HCT116 (cell line): ENCODE results near the gene HSDL2. TPM values are rescaled to one million over a fixed set of nuclear protein-coding genes. Genes with fewer than 3 reads are reported as not detected.

ENCODE experiments used
- ATAC-seq: fragments of 200-7000 bp; cut with Tn5 transposase; 2 replicates; pipeline ENCODE4 v1.9.1; 2020; ENCODE audit warnings: mild to moderate bottlenecking, moderate library complexity
- BruUV-seq: library from RNA; stranded (reverse); fragments of 400-500 nt; replicated peaks from 2 replicates; lab custom pipeline; 2021; lab: Mats Ljungman, UMichigan
- CTCF ChIA-PET: fragments of 300-600 bp; sonication (Branson Sonifier 250); formaldehyde crosslinking; loops from one replicate; lab custom pipeline; 2021; ENCODE audit warnings: antibody characterized with exemption; lab: Charles Lee
- POLR2A ChIA-PET: fragments of 300-600, 350-600 bp; sonication (Branson Sonifier 250); formaldehyde crosslinking; loops from one replicate; lab custom pipeline; 2021; ENCODE audit warnings: antibody characterized with exemption; lab: Charles Lee
- RAD21 ChIA-PET, 2 experiments: fragments of 300-600 bp; sonication (Branson Sonifier 250); formaldehyde crosslinking; loops; one replicate each; lab custom pipeline; 2023; ENCODE audit warnings: low total read pairs in 2 of 2; ENCODE audit not compliant: uncharacterized antibody in 2 of 2, unreplicated experiment in 2 of 2, low non-redundant PET in 1 of 2; lab: Charles Lee
- DNase-seq: peaks from one replicate; pipeline ENCODE4 v3.0.0-alpha.2; 2010; ENCODE audit warnings: low read depth, low spot score
- H2AFZ ChIP-seq: fragments of 200-600 bp; shearing (Covaris generic), sonication (generic); 2 replicates; pipeline ENCODE4 v1.6.1; 2017; ENCODE audit warnings: low read depth, mixed run types, mixed read lengths, antibody characterized with exemption, low read length; ENCODE audit not compliant: poor library complexity, severe bottlenecking
- H3K27ac ChIP-seq: 2 replicates; pipeline ENCODE4 v1.5.1; 2012; ENCODE audit warnings: low read depth, low read length
- H3K27me3 ChIP-seq: fragments of 200-600 bp; sonication (generic); 2 replicates; pipeline ENCODE4 v1.6.1; 2016; ENCODE audit warnings: mixed run types, low read length, mixed read lengths; ENCODE audit not compliant: insufficient read depth
- H3K36me3 ChIP-seq, 2 experiments: fragments of 200-500 bp in 1 of 2; fragments of 200-600 bp in 1 of 2; sonication (Bioruptor generic) in 1 of 2; sonication (generic) in 1 of 2; 2 replicates each; pipeline versions ENCODE4 v1.5.1 to v1.6.1; 2014 to 2016; ENCODE audit warnings: low read length in 2 of 2, inconsistent platforms in 1 of 2, mixed read lengths in 1 of 2, mixed run types in 1 of 2; ENCODE audit not compliant: insufficient read depth in 2 of 2, control insufficient read depth in 1 of 2
- H3K4me1 ChIP-seq, 2 experiments: fragments of 200-600 bp in 1 of 2; sonication (generic) in 1 of 2; 2 replicates each; pipeline versions ENCODE4 v1.5.1 to v1.6.1; 2012 to 2017; ENCODE audit warnings: low read length in 2 of 2, inconsistent platforms in 1 of 2, mild to moderate bottlenecking in 1 of 2, mixed read lengths in 1 of 2, mixed run types in 1 of 2, moderate library complexity in 1 of 2; ENCODE audit not compliant: insufficient read depth in 2 of 2, control insufficient read depth in 1 of 2
- H3K4me2 ChIP-seq: fragments of 200-600 bp; sonication (generic); 2 replicates; pipeline ENCODE4 v1.6.1; 2017; ENCODE audit warnings: mixed run types, low read length, mixed read lengths
- H3K4me3 ChIP-seq, 2 experiments: fragments of 200-600 bp in 1 of 2; sonication (generic) in 1 of 2; replicated peaks in 1 of 2; 2 replicates each; pipeline ENCODE4 v1.5.1; 2011 to 2016; ENCODE audit warnings: low read length in 2 of 2, control low read depth in 1 of 2, low read depth in 1 of 2, mild to moderate bottlenecking in 1 of 2, mixed read lengths in 1 of 2, mixed run types in 1 of 2
- H3K79me2 ChIP-seq: fragments of 200-600 bp; sonication (generic); 2 replicates; pipeline ENCODE4 v1.6.1; 2017; ENCODE audit warnings: mild to moderate bottlenecking, mixed run types, low read length, moderate library complexity, mixed read lengths; ENCODE audit not compliant: insufficient read depth
- H3K9ac ChIP-seq: fragments of 200-600 bp; sonication (generic); 2 replicates; pipeline ENCODE4 v1.6.1; 2016; ENCODE audit warnings: low read length, mixed read lengths
- H3K9me2 ChIP-seq: fragments of 200-600 bp; sonication (generic), shearing (Covaris generic); 2 replicates; pipeline ENCODE4 v1.6.1; 2017; ENCODE audit warnings: mixed run types, mild to moderate bottlenecking, moderate library complexity; ENCODE audit not compliant: insufficient read depth
- H3K9me3 ChIP-seq, 2 experiments: fragments of 200-500 bp in 1 of 2; fragments of 200-600 bp in 1 of 2; sonication (Bioruptor generic) in 1 of 2; sonication (generic) in 1 of 2; 2 replicates each; pipeline ENCODE4 v1.6.1; 2014 to 2017; ENCODE audit warnings: low read length in 2 of 2, mixed read lengths in 2 of 2, inconsistent platforms in 1 of 2, low read depth in 1 of 2, mild to moderate bottlenecking in 1 of 2, mixed run types in 1 of 2, moderate library complexity in 1 of 2; ENCODE audit not compliant: control insufficient read depth in 1 of 2, insufficient read depth in 1 of 2
- H4K20me1 ChIP-seq: fragments of 200-600 bp; sonication (generic), shearing (Covaris generic); 2 replicates; pipeline ENCODE4 v1.6.1; 2017; ENCODE audit warnings: mixed run types, mild to moderate bottlenecking, moderate library complexity; ENCODE audit not compliant: insufficient read depth
- CEBPB ChIP-seq: IDR thresholded peaks from 2 replicates; pipeline ENCODE4 v1.6.1; 2012; ENCODE audit warnings: low read depth
- EGR1 ChIP-seq: IDR thresholded peaks from 2 replicates; pipeline ENCODE4 v1.6.1; 2012; ENCODE audit warnings: low read depth
- ELF1 ChIP-seq: IDR thresholded peaks from 2 replicates; pipeline ENCODE4 v1.6.1; 2012; ENCODE audit warnings: low read depth, borderline replicate concordance
- EZH2phosphoT487 ChIP-seq: fragments of 200-600 bp; IDR thresholded peaks from 2 replicates; pipeline ENCODE4 v1.6.1; 2018; ENCODE audit warnings: antibody characterized with exemption, borderline replicate concordance
- FOSL1 ChIP-seq: IDR thresholded peaks from 2 replicates; pipeline ENCODE4 v1.6.1; 2012; ENCODE audit warnings: low read depth
- POLR2A ChIP-seq: IDR thresholded peaks from 2 replicates; pipeline ENCODE4 v1.7.0; 2011; ENCODE audit warnings: borderline replicate concordance; ENCODE audit not compliant: insufficient read depth, insufficient read length; ENCODE audit errors: extremely low read depth
- RAD21 ChIP-seq: IDR thresholded peaks from 2 replicates; pipeline ENCODE4 v1.6.1; 2012; ENCODE audit warnings: low read depth, mild to moderate bottlenecking
- SIN3A ChIP-seq: IDR thresholded peaks from 2 replicates; pipeline ENCODE4 v1.6.1; 2012; ENCODE audit warnings: low read depth
- SP1 ChIP-seq: IDR thresholded peaks from 2 replicates; pipeline ENCODE4 v1.6.1; 2012; ENCODE audit warnings: low read depth
- SRF ChIP-seq: IDR thresholded peaks from 2 replicates; pipeline ENCODE4 v1.6.1; 2012; ENCODE audit warnings: low read depth
- TCF7L2 ChIP-seq: IDR thresholded peaks from 2 replicates; pipeline ENCODE4 v1.7.0; 2011; ENCODE audit warnings: borderline replicate concordance, inconsistent platforms; ENCODE audit not compliant: insufficient read depth, insufficient read length; ENCODE audit errors: extremely low read depth
- ZFX ChIP-seq: fragments of 450-650 bp; IDR thresholded peaks from 2 replicates; pipeline ENCODE4 v1.6.1; 2017
- ZNF274 ChIP-seq: fragments of 200-500 bp; sonication (Bioruptor generic); IDR thresholded peaks from 2 replicates; pipeline ENCODE4 v1.6.1; 2014; ENCODE audit warnings: mild to moderate bottlenecking, low read depth, low read length, inconsistent platforms
- intact Hi-C: fragments of 100-400 bp; cut with micrococcal nuclease; formaldehyde crosslinking; loops from 2 replicates; pipeline ENCODE4 v1.10.0; 2022
- total RNA-seq: library from RNA; stranded (reverse); gene quantifications from one replicate; pipeline ENCODE4 v1.2.1, GENCODE V29; 2021; ENCODE audit not compliant: unreplicated experiment
- TF ChIP-seq, protein P1 (sequence below): IDR thresholded peaks from 2 replicates; pipeline ENCODE4 v1.6.1; 2012
- TF ChIP-seq, protein P2 (sequence below): IDR thresholded peaks from 2 replicates; pipeline ENCODE4 v1.6.1; 2012
- TF ChIP-seq, protein P3 (sequence below): IDR thresholded peaks from 2 replicates; pipeline ENCODE4 v1.6.1; 2012; ENCODE audit warnings: low read depth
- TF ChIP-seq, protein P4 (sequence below), 3 experiments: fragments of 200-600 bp in 1 of 3; sonication (generic) in 1 of 3; IDR thresholded peaks in 2 of 3; conservative IDR thresholded peaks in 1 of 3; 2 replicates each; pipeline ENCODE4 v1.5.1; 2012 to 2017; ENCODE audit warnings: low read depth in 2 of 3, low read length in 2 of 3, antibody characterized with exemption in 1 of 3, borderline replicate concordance in 1 of 3, control low read depth in 1 of 3, mild to moderate bottlenecking in 1 of 3, mixed read lengths in 1 of 3, mixed run types in 1 of 3, moderate library complexity in 1 of 3; ENCODE audit not compliant: insufficient read depth in 1 of 3

The HSDL2 gene
- total RNA-seq, 1 experiment from 2014 or later, result 33.9 TPM

DNA sequence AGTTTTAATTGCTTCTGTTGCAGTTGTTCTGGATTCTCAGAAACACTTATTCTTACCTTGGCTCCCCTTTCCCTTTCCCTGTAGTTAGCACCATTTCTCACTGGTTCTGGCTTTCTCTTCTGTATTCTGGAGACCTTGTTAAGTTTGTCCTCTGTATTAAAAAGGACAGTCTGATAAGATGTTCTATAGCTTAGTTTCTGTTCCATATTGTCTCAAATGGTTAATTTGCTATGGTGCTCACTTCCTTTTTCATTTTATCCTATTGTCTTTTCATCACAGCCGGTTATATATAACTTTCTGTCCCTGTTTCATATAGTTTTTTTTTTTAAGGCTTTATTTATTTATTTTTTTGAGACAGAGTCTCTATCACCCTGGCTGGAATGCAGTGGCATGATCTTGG is 65.3 kb downstream of the HSDL2 start:
- Histone ChIP-seq H3K9ac (no peak overlapping the region), H2AFZ (no peak overlapping the region), H3K4me1 (no peaks in the 10 kb centered on the region), H3K27me3 (no peaks in the 10 kb centered on the region), H3K9me2 (no peaks in the 10 kb centered on the region), H3K9me3 (no peaks in the 10 kb centered on the region), H3K27ac (no peak overlapping the region), H3K79me2 (no peaks in the 10 kb centered on the region), H4K20me1 (no peaks in the 10 kb centered on the region), H3K36me3 (no peaks in the 10 kb centered on the region; a peak in 2 of 4 replicates), H3K4me3 (no peak overlapping the region), H3K4me2 (no peak overlapping the region)
- ChIA-PET RAD21 (interaction anchor here in 1 of 2 experiments (1.1 kb wide), 1 partner anchor 10 kb away, joined by 6 read pairs; no protein-coding TSS in a partner anchor), CTCF (interaction anchor here (1.3 kb wide), 1 partner anchor 375 kb away, joined by 4 read pairs; no protein-coding TSS in a partner anchor), POLR2A (no interaction called here)
- intact Hi-C loops, result no loop called here
- no peak for DNase-seq
- no peak for TF ChIP-seq ZNF274
- TF ChIP-seq SIN3A, result no peak
- TF ChIP-seq ZFX, result no peak
- no peak for TF ChIP-seq SP1
- no peak for TF ChIP-seq EGR1
- no peak for ATAC-seq
- BruUV-seq, result no TSS peak

DNA sequence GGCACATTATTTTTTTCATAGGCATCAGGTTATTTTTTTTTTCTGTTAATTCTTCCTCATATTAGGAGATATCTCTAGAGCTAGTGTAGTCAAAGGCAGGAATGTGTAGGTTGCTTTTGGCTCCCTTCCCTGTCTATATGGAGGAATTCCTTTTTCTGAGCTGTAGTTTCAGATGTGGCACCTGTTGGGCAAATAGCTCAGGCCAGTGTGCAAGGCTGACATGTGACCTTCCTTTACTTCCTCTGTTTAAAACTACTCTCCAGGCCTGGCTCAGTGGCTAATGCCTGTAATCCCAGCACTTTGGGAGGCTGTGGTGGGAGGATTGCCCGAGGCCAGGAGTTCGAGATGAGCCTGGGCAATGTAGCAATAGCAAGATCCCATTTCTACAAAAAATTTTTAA is 66.2 kb downstream of the HSDL2 start:
- no peaks in the 10 kb centered on the region for H3K9me2 ChIP-seq
- no peaks in the 10 kb centered on the region for H3K79me2 ChIP-seq
- intact Hi-C loops, result no loop called here
- H3K4me2 ChIP-seq, result no peak overlapping the region
- RAD21 ChIA-PET, result no interaction called here
- no peaks in the 10 kb centered on the region for H4K20me1 ChIP-seq
- DNase-seq, result no peak
- CTCF ChIA-PET, result no interaction called here
- H3K9me3 ChIP-seq, result no peaks in the 10 kb centered on the region
- H3K4me3 ChIP-seq, result no peak overlapping the region
- no peak for ATAC-seq
- H3K27ac ChIP-seq, result no peak overlapping the region
- H3K36me3 ChIP-seq, result no peaks in the 10 kb centered on the region; a peak in 2 of 4 replicates
- H2AFZ ChIP-seq, result no peak overlapping the region
- no peak for TF ChIP-seq RAD21
- TF ChIP-seq, protein P1, sequence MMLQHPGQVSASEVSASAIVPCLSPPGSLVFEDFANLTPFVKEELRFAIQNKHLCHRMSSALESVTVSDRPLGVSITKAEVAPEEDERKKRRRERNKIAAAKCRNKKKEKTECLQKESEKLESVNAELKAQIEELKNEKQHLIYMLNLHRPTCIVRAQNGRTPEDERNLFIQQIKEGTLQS, result no peak
- TF ChIP-seq, protein P2, sequence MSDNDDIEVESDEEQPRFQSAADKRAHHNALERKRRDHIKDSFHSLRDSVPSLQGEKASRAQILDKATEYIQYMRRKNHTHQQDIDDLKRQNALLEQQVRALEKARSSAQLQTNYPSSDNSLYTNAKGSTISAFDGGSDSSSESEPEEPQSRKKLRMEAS, result no peak
- TF ChIP-seq EZH2phosphoT487, result no peak
- TF ChIP-seq FOSL1, result no peak
- no peak for TF ChIP-seq POLR2A
- no peak for TF ChIP-seq TCF7L2
- TF ChIP-seq, protein P3, sequence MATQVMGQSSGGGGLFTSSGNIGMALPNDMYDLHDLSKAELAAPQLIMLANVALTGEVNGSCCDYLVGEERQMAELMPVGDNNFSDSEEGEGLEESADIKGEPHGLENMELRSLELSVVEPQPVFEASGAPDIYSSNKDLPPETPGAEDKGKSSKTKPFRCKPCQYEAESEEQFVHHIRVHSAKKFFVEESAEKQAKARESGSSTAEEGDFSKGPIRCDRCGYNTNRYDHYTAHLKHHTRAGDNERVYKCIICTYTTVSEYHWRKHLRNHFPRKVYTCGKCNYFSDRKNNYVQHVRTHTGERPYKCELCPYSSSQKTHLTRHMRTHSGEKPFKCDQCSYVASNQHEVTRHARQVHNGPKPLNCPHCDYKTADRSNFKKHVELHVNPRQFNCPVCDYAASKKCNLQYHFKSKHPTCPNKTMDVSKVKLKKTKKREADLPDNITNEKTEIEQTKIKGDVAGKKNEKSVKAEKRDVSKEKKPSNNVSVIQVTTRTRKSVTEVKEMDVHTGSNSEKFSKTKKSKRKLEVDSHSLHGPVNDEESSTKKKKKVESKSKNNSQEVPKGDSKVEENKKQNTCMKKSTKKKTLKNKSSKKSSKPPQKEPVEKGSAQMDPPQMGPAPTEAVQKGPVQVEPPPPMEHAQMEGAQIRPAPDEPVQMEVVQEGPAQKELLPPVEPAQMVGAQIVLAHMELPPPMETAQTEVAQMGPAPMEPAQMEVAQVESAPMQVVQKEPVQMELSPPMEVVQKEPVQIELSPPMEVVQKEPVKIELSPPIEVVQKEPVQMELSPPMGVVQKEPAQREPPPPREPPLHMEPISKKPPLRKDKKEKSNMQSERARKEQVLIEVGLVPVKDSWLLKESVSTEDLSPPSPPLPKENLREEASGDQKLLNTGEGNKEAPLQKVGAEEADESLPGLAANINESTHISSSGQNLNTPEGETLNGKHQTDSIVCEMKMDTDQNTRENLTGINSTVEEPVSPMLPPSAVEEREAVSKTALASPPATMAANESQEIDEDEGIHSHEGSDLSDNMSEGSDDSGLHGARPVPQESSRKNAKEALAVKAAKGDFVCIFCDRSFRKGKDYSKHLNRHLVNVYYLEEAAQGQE, result no peak
- TF ChIP-seq ELF1, result no peak
- no peak for TF ChIP-seq CEBPB
- TF ChIP-seq SP1, result no peak
- TF ChIP-seq, protein P4, sequence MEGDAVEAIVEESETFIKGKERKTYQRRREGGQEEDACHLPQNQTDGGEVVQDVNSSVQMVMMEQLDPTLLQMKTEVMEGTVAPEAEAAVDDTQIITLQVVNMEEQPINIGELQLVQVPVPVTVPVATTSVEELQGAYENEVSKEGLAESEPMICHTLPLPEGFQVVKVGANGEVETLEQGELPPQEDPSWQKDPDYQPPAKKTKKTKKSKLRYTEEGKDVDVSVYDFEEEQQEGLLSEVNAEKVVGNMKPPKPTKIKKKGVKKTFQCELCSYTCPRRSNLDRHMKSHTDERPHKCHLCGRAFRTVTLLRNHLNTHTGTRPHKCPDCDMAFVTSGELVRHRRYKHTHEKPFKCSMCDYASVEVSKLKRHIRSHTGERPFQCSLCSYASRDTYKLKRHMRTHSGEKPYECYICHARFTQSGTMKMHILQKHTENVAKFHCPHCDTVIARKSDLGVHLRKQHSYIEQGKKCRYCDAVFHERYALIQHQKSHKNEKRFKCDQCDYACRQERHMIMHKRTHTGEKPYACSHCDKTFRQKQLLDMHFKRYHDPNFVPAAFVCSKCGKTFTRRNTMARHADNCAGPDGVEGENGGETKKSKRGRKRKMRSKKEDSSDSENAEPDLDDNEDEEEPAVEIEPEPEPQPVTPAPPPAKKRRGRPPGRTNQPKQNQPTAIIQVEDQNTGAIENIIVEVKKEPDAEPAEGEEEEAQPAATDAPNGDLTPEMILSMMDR (IDR thresholded peaks at IDR 0.05 in 2 of 3, conservative IDR thresholded peaks at IDR 0.05 in 1 of 3; ENCODE audit: borderline replicate concordance in 1 of 3, insufficient read depth in 1 of 3, low read depth in 2 of 3, low read length in 2 of 3), result no peak
- no peak for TF ChIP-seq SRF
- TF ChIP-seq, all 23 proteins: peak for 0
- Histone ChIP-seq H3K4me1 (no peaks in the 10 kb centered on the region), H3K27me3 (no peaks in the 10 kb centered on the region), H3K9ac (no peak overlapping the region)
- POLR2A ChIA-PET, result interaction anchor here (0.7 kb wide), 1 partner anchor 257 kb away, joined by 3 read pairs; no protein-coding TSS in a partner anchor
- no TSS peak for BruUV-seq
